KG1 (cell line): ENCODE results near the gene FLG.
"Not testable (repeated sequence)": the region's sequence is repeated elsewhere in the genome, so short reads cannot be mapped to it uniquely, and the experiment has no call there.

Experiments
- DNase-seq: peaks from one replicate; lab custom pipeline; 2025; lab: John Stamatoyannopoulos, UW

Gene FLG

GRCh38 chr1:152325111-152325510 lies at the start of gene FLG:
Gene FLG (minus strand): TSS chr1:152325239. CDS start chr1:152315456, 9,783 bp downstream.
- DNase-seq, result no peak

GRCh38 chr1:152374451-152374850 lies 49.4 kb upstream of the FLG start:
- no peak for DNase-seq

GRCh38 chr1:152372672-152373071 lies 47.6 kb upstream of the FLG start:
- DNase-seq, result no peak

GRCh38 chr1:152367436-152367835 lies 42.4 kb upstream of the FLG start:
- DNase-seq, result no peak

GRCh38 chr1:152359906-152360305 lies 34.9 kb upstream of the FLG start, which contains the start of gene FLG2:
Gene FLG2 (minus strand): TSS chr1:152360006. CDS start chr1:152358884, 1,122 bp downstream.
- no peak for DNase-seq

GRCh38 chr1:152356736-152357135 lies 31.7 kb upstream of the FLG start:
- no peak for DNase-seq

GRCh38 chr1:152349611-152350010 lies 24.6 kb upstream of the FLG start:
- DNase-seq, result no peak

- no peak for DNase-seq
Measured at GRCh38 chr1:152348447-152348846, 23.4 kb upstream of the FLG start.

GRCh38 chr1:152347116-152347728 lies 22.2 kb upstream of the FLG start:
- DNase-seq, result peak; percentile 23

- DNase-seq, result no peak
Measured at GRCh38 chr1:152344438-152344837, 19.4 kb upstream of the FLG start.

- no peak for DNase-seq
Measured at GRCh38 chr1:152343006-152343405, 18.0 kb upstream of the FLG start.

- no peak for DNase-seq
Measured at GRCh38 chr1:152335399-152335798, 10.4 kb upstream of the FLG start.

GRCh38 chr1:152328801-152329391 lies 3.9 kb upstream of the FLG start:
- no peak for DNase-seq

GRCh38 chr1:152313970-152314369 lies 11.1 kb downstream of the FLG start:
- DNase-seq, result no peak

- DNase-seq, result no peak
Measured at GRCh38 chr1:152313319-152313801, 11.7 kb downstream of the FLG start.

- not testable (repeated sequence) for DNase-seq
Measured at GRCh38 chr1:152312169-152312568, 12.9 kb downstream of the FLG start.

GRCh38 chr1:152309955-152310354 lies 15.1 kb downstream of the FLG start:
- no peak for DNase-seq

- not testable (repeated sequence) for DNase-seq
Measured at GRCh38 chr1:152309320-152309901, 15.6 kb downstream of the FLG start.

GRCh38 chr1:152308758-152309157 lies 16.3 kb downstream of the FLG start:
- not testable (repeated sequence) for DNase-seq

- not testable (repeated sequence) for DNase-seq
Measured at GRCh38 chr1:152307970-152308369, 17.1 kb downstream of the FLG start.

- not testable (repeated sequence) for DNase-seq
Measured at GRCh38 chr1:152306123-152306522, 18.9 kb downstream of the FLG start.

GRCh38 chr1:152304773-152305172 lies 20.3 kb downstream of the FLG start:
- DNase-seq, result not testable (repeated sequence)
